GM12878 (cell line): Measurements from ENCODE around the gene WWC2. TPM values are rescaled to one million over a fixed set of nuclear protein-coding genes. Genes with fewer than 3 reads are reported as not detected.

ENCODE experiments used
- ATAC-seq: fragments of 200-7000 bp; cut with Tn5 transposase; 3 replicates; pipeline ENCODE4 v1.9.1; 2020; ENCODE audit warnings: mild to moderate bottlenecking, moderate library complexity
- BruUV-seq: library from RNA; stranded (reverse); fragments of 400-500 nt; replicated peaks from 2 replicates; lab custom pipeline; 2021; lab: Mats Ljungman, UMichigan
- CTCF ChIA-PET: fragments of 300-600 bp; sonication (Branson Sonifier 250); formaldehyde crosslinking; extraction: SDS; loops from one replicate; lab custom pipeline; 2021; ENCODE audit warnings: inconsistent platforms; lab: Yijun Ruan, JAX
- POLR2A ChIA-PET: fragments of 350-600 bp; formaldehyde crosslinking; extraction: SDS; loops from one replicate; lab custom pipeline; 2021; ENCODE audit warnings: inconsistent platforms; lab: Charles Lee
- RAD21 ChIA-PET: fragments of 300-600 bp; sonication (Branson Sonifier 250); formaldehyde crosslinking; loops from one replicate; lab custom pipeline; 2023; ENCODE audit warnings: antibody characterized with exemption; ENCODE audit not compliant: unreplicated experiment; lab: Charles Lee
- SMC1A ChIA-PET: fragments of 300-600 bp; sonication (Branson Sonifier 250); formaldehyde crosslinking; loops from one replicate; lab custom pipeline; 2023; ENCODE audit not compliant: unreplicated experiment, uncharacterized antibody; lab: Charles Lee
- DNase-seq: peaks from one replicate; pipeline ENCODE4 v3.0.0-alpha.2; 2011; ENCODE audit warnings: low read depth, low spot score
- FAIRE-seq: peaks from 3 replicates; lab custom pipeline; 2011; peaks lifted over from hg19 to GRCh38; lab: Jason Lieb, UNC
- H2AFZ ChIP-seq: 2 replicates; pipeline ENCODE4 v1.6.0; 2011; ENCODE audit warnings: low read depth, low read length, control low read depth; ENCODE audit not compliant: control insufficient read depth
- H3K27ac ChIP-seq: 2 replicates; pipeline ENCODE4 v1.5.1; 2011; ENCODE audit warnings: control low read depth; ENCODE audit not compliant: control insufficient read depth, insufficient read depth
- H3K27me3 ChIP-seq, 2 experiments: replicated peaks in 1 of 2; 2 replicates each; pipeline versions ENCODE4 v1.6.0 to v1.6.1; 2011; ENCODE audit warnings: low read length in 1 of 2; ENCODE audit not compliant: control insufficient read depth in 2 of 2, insufficient read depth in 2 of 2
- H3K36me3 ChIP-seq, 2 experiments: 2 replicates each; pipeline ENCODE4 v1.5.1; 2011; ENCODE audit warnings: low read length in 1 of 2; ENCODE audit not compliant: control insufficient read depth in 2 of 2, insufficient read depth in 2 of 2
- H3K4me1 ChIP-seq: 2 replicates; pipeline ENCODE4 v1.6.1; 2011; ENCODE audit warnings: mild to moderate bottlenecking, low read length, moderate library complexity, mixed read lengths; ENCODE audit not compliant: control insufficient read depth, insufficient read depth
- H3K4me2 ChIP-seq: 2 replicates; pipeline ENCODE4 v1.6.0; 2011; ENCODE audit warnings: control low read depth; ENCODE audit not compliant: control insufficient read depth, insufficient read depth
- H3K4me3 ChIP-seq: fragments of 200-600 bp; sonication (generic); 2 replicates; pipeline ENCODE4 v1.5.1; 2016
- H3K79me2 ChIP-seq: 2 replicates; pipeline ENCODE4 v1.6.0; 2011; ENCODE audit warnings: low read length; ENCODE audit not compliant: control insufficient read depth, insufficient read depth
- H3K9ac ChIP-seq: 2 replicates; pipeline ENCODE4 v1.8.0; 2011; ENCODE audit warnings: low read length, control low read depth, mixed read lengths; ENCODE audit not compliant: control insufficient read depth, insufficient read depth
- H3K9me3 ChIP-seq: replicated peaks from 3 replicates; pipeline ENCODE4 v1.5.1; 2011; ENCODE audit warnings: mild to moderate bottlenecking, low read length; ENCODE audit not compliant: control insufficient read depth, insufficient read depth
- H4K20me1 ChIP-seq: 2 replicates; pipeline ENCODE4 v1.6.0; 2011; ENCODE audit not compliant: control insufficient read depth, insufficient read depth
- BCL3 ChIP-seq: IDR thresholded peaks from 2 replicates; pipeline ENCODE4 v1.6.1; 2011; ENCODE audit warnings: borderline replicate concordance, low read depth, mild to moderate bottlenecking, moderate library complexity, low read length; ENCODE audit not compliant: insufficient read depth, poor library complexity, severe bottlenecking
- BHLHE40 ChIP-seq, 2 experiments: fragments of 450-650 bp in 1 of 2; IDR thresholded peaks; 2 replicates each; pipeline ENCODE4 v1.6.1; 2011 to 2017; ENCODE audit warnings: low read depth in 2 of 2, borderline replicate concordance in 1 of 2, improper control_type of control experiment in 1 of 2, low read length in 1 of 2, mild to moderate bottlenecking in 1 of 2
- E2F4 ChIP-seq: IDR thresholded peaks from 2 replicates; pipeline ENCODE4 v1.6.1; 2012; ENCODE audit warnings: low read depth, low read length, improper control_type of control experiment
- HDGF ChIP-seq: fragments of 450-650 bp; IDR thresholded peaks from 2 replicates; pipeline ENCODE4 v1.6.1; 2016; ENCODE audit warnings: antibody characterized with exemption
- IKZF1 ChIP-seq: fragments of 450-650 bp; conservative IDR thresholded peaks from 2 replicates; pipeline ENCODE4 v1.6.1; 2017; ENCODE audit warnings: antibody characterized with exemption, mild to moderate bottlenecking
- KDM1A ChIP-seq: fragments of 200-600 bp; sonication (generic); IDR thresholded peaks from 2 replicates; pipeline ENCODE4 v1.6.1; 2016; ENCODE audit warnings: borderline replicate concordance
- NFIC ChIP-seq: IDR thresholded peaks from 2 replicates; pipeline ENCODE4 v1.6.1; 2012; ENCODE audit warnings: low read depth, mild to moderate bottlenecking, inconsistent platforms, low read length, moderate library complexity
- NRF1 ChIP-seq: conservative IDR thresholded peaks from 2 replicates; pipeline ENCODE4 v1.6.1; 2011; ENCODE audit warnings: mild to moderate bottlenecking, low read depth, low read length, improper control_type of control experiment
- SMARCA5 ChIP-seq: fragments of 450-650 bp; IDR thresholded peaks from 2 replicates; pipeline ENCODE4 v1.6.1; 2017; ENCODE audit warnings: mild to moderate bottlenecking
- SUZ12 ChIP-seq: fragments of 200-600 bp; sonication (generic); IDR thresholded peaks from one replicate; pipeline ENCODE4 v1.6.1; 2018; ENCODE audit warnings: antibody characterized with exemption, mild to moderate bottlenecking; ENCODE audit not compliant: unreplicated experiment
- ZNF622 ChIP-seq: fragments of 450-650 bp; IDR thresholded peaks from 2 replicates; pipeline ENCODE4 v1.6.1; 2017; ENCODE audit warnings: mild to moderate bottlenecking, inconsistent platforms
- WGBS: methylation state at CpG from one replicate; pipeline ENCODE4 v1.1.6; 2016; ENCODE audit warnings: low lambda C conversion rate; ENCODE audit not compliant: insufficient replicate concordance, insufficient coverage; ENCODE audit errors: missing lambda C conversion rate; 5-methylcytosine and 5-hydroxymethylcytosine counted together
- in situ Hi-C: fragments of 300-500 bp; cut with MboI; formaldehyde crosslinking; loops from 9 replicates; pipeline ENCODE4 v1.14.3; 2018; ENCODE audit warnings: mixed read lengths
- intact Hi-C: fragments of 100-400 bp; cut with micrococcal nuclease; formaldehyde crosslinking; loops from one replicate; pipeline ENCODE4 v1.14.2; 2022; ENCODE audit not compliant: unreplicated experiment
- polyA plus RNA-seq, 11 experiments: library from polyadenylated mRNA; depleted of rRNA in 4 of 11; unstranded in 6 of 11; stranded (reverse) in 5 of 11; fragments of >200 nt; fragmentation: Nextera tagmentation in 4 of 11; fragmentation: Illumina TruSeq in 1 of 11; extraction: Ambion mirVana in 4 of 11; extraction: Trizol in 1 of 11; gene quantifications; 1 replicate in 1 of 11; 2 replicates in 10 of 11; pipeline versions ENCODE4 v1.2.1 to v1.2.3, GENCODE V29; 2011 to 2016; ENCODE audit warnings: inconsistent platforms in 2 of 11, missing spikeins in 2 of 11, low read depth in 1 of 11
- total RNA-seq, 4 experiments: library from RNA; depleted of rRNA in 3 of 4; stranded (reverse); fragments of >200 nt in 3 of 4; fragmentation: Illumina TruSeq in 1 of 4; extraction: Trizol in 1 of 4; gene quantifications; 2 replicates each; pipeline versions ENCODE4 v1.2.1 to v1.2.3, GENCODE V29; 2013 to 2021
- TF ChIP-seq, protein P1 (sequence below): fragments of 450-650 bp; conservative IDR thresholded peaks from 2 replicates; pipeline ENCODE4 v1.6.1; 2017; ENCODE audit warnings: mild to moderate bottlenecking, moderate library complexity

Gene WWC2
- total and polyA plus RNA-seq, 10 of the 15 experiments (the other 5 are each of a cell fraction or from before 2014, with no cell fraction given): 0.02 to 0.72 (median 0.06) TPM; not detected in 3

DNA sequence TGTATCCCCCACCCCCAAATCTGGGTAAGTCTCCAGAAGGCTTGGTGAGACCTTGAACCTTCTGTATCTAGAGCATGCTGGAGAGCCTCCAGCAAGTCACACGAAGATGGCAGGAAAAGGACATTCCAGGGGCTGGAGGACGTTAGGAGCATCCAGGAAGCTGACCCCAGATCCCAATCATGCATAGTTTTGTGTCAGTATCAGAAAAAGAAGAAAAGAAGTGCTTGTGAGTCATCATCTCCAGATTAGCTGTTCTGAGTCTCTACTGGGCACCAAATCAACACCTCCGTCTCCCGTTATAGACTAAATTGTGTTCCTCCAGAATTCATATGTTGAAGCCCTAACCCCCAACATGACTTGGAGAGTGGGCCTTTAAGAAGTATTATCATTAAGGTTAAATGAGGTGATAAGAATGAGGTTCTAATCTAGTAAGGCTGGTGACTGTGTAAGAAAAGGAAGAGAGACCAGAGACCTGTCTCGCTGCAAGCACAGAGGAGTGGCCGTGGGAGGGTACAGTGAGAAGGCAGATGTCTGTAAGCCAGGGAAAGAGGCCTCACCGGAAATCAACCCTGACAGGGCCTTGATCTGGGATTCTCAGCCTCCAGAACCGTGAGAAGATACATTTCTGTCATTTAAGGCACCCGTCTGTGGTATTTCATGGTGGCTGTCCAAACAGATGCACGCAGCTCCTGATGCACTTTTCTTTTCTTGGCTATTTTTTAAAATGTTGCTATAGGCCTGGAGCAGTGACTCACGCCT lies 261.3 kb downstream of the WWC2 start:
- H3K9ac ChIP-seq: no peak overlapping the region
- SMC1A ChIA-PET: no interaction called here
- no peak overlapping the region for H3K4me3 ChIP-seq
- no peaks in the 10 kb centered on the region for H3K79me2 ChIP-seq
- FAIRE-seq (no peak), DNase-seq (no peak), ATAC-seq (no peak)
- TF ChIP-seq KDM1A (no peak), BHLHE40 (IDR thresholded peaks at IDR 0.05; ENCODE audit: borderline replicate concordance in 1 of 2, low read depth in 2 of 2, low read length in 1 of 2) (no peak), BCL3 (no peak), HDGF (no peak), NRF1 (no peak), IKZF1 (no peak), E2F4 (no peak), NFIC (no peak), SUZ12 (no peak), ZNF622 (no peak), SMARCA5 (no peak)
- TF ChIP-seq, protein P1, sequence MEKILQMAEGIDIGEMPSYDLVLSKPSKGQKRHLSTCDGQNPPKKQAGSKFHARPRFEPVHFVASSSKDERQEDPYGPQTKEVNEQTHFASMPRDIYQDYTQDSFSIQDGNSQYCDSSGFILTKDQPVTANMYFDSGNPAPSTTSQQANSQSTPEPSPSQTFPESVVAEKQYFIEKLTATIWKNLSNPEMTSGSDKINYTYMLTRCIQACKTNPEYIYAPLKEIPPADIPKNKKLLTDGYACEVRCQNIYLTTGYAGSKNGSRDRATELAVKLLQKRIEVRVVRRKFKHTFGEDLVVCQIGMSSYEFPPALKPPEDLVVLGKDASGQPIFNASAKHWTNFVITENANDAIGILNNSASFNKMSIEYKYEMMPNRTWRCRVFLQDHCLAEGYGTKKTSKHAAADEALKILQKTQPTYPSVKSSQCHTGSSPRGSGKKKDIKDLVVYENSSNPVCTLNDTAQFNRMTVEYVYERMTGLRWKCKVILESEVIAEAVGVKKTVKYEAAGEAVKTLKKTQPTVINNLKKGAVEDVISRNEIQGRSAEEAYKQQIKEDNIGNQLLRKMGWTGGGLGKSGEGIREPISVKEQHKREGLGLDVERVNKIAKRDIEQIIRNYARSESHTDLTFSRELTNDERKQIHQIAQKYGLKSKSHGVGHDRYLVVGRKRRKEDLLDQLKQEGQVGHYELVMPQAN: no peak
- intact Hi-C loops: no loop called here
- H3K36me3 ChIP-seq: no peaks in the 10 kb centered on the region
- no peaks in the 10 kb centered on the region for H4K20me1 ChIP-seq
- BruUV-seq: no TSS peak
- H3K27me3 ChIP-seq: no peaks in the 10 kb centered on the region
- no peak overlapping the region for H3K4me2 ChIP-seq
- H3K4me1 ChIP-seq: no peaks in the 10 kb centered on the region
- CTCF ChIA-PET: interaction anchor here (0.6 kb wide), 1 partner anchor 1583 kb away, joined by 3 read pairs; no protein-coding TSS in a partner anchor
- WGBS: 44% methylated on average over 11 of the region's 11 CpGs
- POLR2A ChIA-PET: no interaction called here
- RAD21 ChIA-PET: no interaction called here
- H3K9me3 ChIP-seq: no peaks in the 10 kb centered on the region
- in situ Hi-C loops: no loop called here
- H3K27ac ChIP-seq: no peak overlapping the region
- H2AFZ ChIP-seq: no peak overlapping the region
